Skin of body (tissue), 2 donors: ENCODE results near the gene SVOP. TPM values are rescaled to one million over a fixed set of nuclear protein-coding genes. Genes with fewer than 3 reads are reported as not detected.

Experiments used
- small RNA-seq: library from RNA; depleted of rRNA; stranded (forward); fragments of <200 nt; gene quantifications from one replicate; pipeline ENCODE3, GENCODE V24; 2014; ENCODE audit warnings: low replicate concordance
- total RNA-seq: library from RNA; depleted of rRNA; stranded (reverse); fragments of >200 nt; gene quantifications from one replicate; pipeline ENCODE4 v1.2.3, GENCODE V29; 2014

Gene SVOP
- total RNA-seq, 1 donor from 2014 or later: 0.30 TPM

Small RNA genes within 50 kb of the gene (small RNA-seq; reads per million reads assigned to genes)
- gene AC190387.1 (not detected), gene RNA5SP372 (not detected), gene RNU6-361P (not detected)

Other genes starting within 250 kb of the SVOP start
- gene SSH1, start 163.5 kb downstream of the SVOP start, total RNA-seq: 14.5 TPM
- not detected for gene DAO, start 141.0 kb downstream of the SVOP start, total RNA-seq
- gene USP30, start 31.5 kb upstream of the SVOP start, total RNA-seq: 14.9 TPM
- 15.4 TPM for gene ALKBH2, start 72.4 kb upstream of the SVOP start, total RNA-seq
- gene UNG, start 76.5 kb upstream of the SVOP start, total RNA-seq: 17.8 TPM
- gene ACACB, start 95.5 kb upstream of the SVOP start, total RNA-seq: 155 TPM